Measurements from ENCODE around the gene RNF222.

RNF222 gene

DNA sequence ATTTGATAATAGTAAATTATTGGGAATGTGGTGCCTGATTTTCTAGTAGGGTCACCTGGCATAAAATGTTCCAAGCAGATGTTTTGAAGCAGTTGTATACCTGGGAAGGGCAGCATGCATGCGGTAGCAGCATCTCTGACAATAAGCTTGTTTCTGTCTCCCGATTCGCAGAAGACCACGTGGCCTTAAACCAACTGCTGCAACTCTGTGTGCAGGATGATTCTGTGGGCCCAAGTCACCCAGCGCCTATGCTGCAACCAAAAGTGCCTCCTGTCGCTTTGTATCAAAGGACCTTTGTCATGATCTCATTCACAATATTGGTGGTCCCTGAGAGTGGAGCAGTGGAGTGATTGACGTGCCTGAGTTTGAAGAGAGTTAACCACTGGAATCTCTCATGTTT, 46.1 kb upstream of the RNF222 start:
- peaks cover 28% of the 10 kb centered on the region for H3K79me2 ChIP-seq (ENCODE audit: insufficient read depth, low read length)
- H3K36me3 ChIP-seq (ENCODE audit: insufficient read depth, low read length), result peaks cover 54% of the 10 kb centered on the region
- H3F3A ChIP-seq (ENCODE audit: insufficient read depth, low read length), result no peaks in the 10 kb centered on the region
- no peak overlapping the region for H3K4me2 ChIP-seq (ENCODE audit: low read length)
- H3K9me2 ChIP-seq (ENCODE audit: low read depth, low read length), result no peaks in the 10 kb centered on the region
- no peaks in the 10 kb centered on the region for H3K9me3 ChIP-seq (ENCODE audit: low read length)
- H3K9ac ChIP-seq (ENCODE audit: low read length), result no peak overlapping the region
- H4K20me1 ChIP-seq (ENCODE audit: insufficient read depth, low read length), result no peaks in the 10 kb centered on the region
- no peak overlapping the region for H3K27ac ChIP-seq (ENCODE audit: low read depth, low read length, poor library complexity, severe bottlenecking)
- TF ChIP-seq, protein P1, sequence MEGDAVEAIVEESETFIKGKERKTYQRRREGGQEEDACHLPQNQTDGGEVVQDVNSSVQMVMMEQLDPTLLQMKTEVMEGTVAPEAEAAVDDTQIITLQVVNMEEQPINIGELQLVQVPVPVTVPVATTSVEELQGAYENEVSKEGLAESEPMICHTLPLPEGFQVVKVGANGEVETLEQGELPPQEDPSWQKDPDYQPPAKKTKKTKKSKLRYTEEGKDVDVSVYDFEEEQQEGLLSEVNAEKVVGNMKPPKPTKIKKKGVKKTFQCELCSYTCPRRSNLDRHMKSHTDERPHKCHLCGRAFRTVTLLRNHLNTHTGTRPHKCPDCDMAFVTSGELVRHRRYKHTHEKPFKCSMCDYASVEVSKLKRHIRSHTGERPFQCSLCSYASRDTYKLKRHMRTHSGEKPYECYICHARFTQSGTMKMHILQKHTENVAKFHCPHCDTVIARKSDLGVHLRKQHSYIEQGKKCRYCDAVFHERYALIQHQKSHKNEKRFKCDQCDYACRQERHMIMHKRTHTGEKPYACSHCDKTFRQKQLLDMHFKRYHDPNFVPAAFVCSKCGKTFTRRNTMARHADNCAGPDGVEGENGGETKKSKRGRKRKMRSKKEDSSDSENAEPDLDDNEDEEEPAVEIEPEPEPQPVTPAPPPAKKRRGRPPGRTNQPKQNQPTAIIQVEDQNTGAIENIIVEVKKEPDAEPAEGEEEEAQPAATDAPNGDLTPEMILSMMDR (IDR thresholded peaks at IDR 0.05; ENCODE audit: low read length), result no peak
- TF ChIP-seq EZH2 (IDR thresholded peaks at IDR 0.05; ENCODE audit: borderline replicate concordance, low read length), result no peak
- H3K27me3 ChIP-seq (ENCODE audit: insufficient read depth, low read length), result no peaks in the 10 kb centered on the region
- H3K4me1 ChIP-seq (ENCODE audit: insufficient read depth, low read length, severe bottlenecking), result no peaks in the 10 kb centered on the region
- no peak overlapping the region for H2AFZ ChIP-seq (ENCODE audit: low read length)
- H3K4me3 ChIP-seq (ENCODE audit: low read depth, low read length, poor library complexity, severe bottlenecking), result no peak overlapping the region

DNA sequence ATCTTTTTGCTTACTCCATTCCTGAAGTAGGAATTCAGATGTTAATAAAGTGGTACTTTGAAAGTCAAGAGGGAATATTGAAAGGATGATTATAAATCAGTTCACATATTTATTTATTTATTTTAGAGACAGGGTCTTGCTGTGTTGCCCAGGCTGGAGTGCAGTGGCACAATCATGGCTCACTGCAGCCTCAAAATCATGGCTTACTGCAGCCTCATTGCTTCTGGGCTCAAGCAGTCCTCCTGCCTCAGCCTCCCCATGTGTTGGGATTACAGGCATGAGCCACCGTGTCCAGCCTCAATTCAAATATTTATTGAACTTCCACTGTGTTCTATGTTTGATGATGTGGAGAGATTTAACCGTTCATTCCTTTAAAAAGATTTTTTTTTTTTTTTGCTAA, 44.7 kb upstream of the RNF222 start:
- H4K20me1 ChIP-seq (ENCODE audit: insufficient read depth, low read length), result 0 out of 2 replicates have a peak, but pooled peaks cover 2% of the 10 kb centered on the region
- no peak overlapping the region for H2AFZ ChIP-seq (ENCODE audit: low read length)
- no peaks in the 10 kb centered on the region for H3K27me3 ChIP-seq (ENCODE audit: insufficient read depth, low read length)
- H3K9ac ChIP-seq (ENCODE audit: low read length), result no peak overlapping the region
- TF ChIP-seq, protein P1 (IDR thresholded peaks at IDR 0.05; ENCODE audit: low read length), result no peak
- TF ChIP-seq EZH2 (IDR thresholded peaks at IDR 0.05; ENCODE audit: borderline replicate concordance, low read length), result no peak
- H3K4me2 ChIP-seq (ENCODE audit: low read length), result no peak overlapping the region
- peaks cover 42% of the 10 kb centered on the region for H3K79me2 ChIP-seq (ENCODE audit: insufficient read depth, low read length)
- no peaks in the 10 kb centered on the region for H3K9me3 ChIP-seq (ENCODE audit: low read length)
- H3K9me2 ChIP-seq (ENCODE audit: low read depth, low read length), result no peaks in the 10 kb centered on the region
- H3K4me3 ChIP-seq (ENCODE audit: low read depth, low read length, poor library complexity, severe bottlenecking), result no peak overlapping the region
- peaks cover 13% of the 10 kb centered on the region for H3K4me1 ChIP-seq (ENCODE audit: insufficient read depth, low read length, severe bottlenecking)
- H3K36me3 ChIP-seq (ENCODE audit: insufficient read depth, low read length), result peaks cover 40% of the 10 kb centered on the region
- no peak overlapping the region for H3K27ac ChIP-seq (ENCODE audit: low read depth, low read length, poor library complexity, severe bottlenecking)
- H3F3A ChIP-seq (ENCODE audit: insufficient read depth, low read length), result no peaks in the 10 kb centered on the region

DNA sequence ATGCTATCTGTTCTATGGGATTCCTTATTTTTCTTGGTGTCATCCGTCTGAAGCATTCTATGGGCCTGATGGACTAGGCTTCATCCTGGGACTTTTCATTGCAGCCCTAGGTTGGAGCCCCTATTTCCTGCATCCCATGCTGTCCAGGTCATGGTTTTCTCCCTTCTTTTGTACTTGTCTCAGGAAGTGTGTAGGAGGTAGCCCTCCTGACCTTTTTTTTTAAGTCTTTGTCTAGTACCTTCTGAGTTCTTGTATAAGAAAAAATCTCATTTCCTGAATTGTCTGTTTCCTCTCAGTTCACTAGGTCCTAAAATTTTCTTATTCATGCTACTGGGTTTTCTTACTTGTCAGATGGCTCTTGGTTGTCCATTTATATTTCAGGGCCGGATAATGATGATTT, 44.1 kb upstream of the RNF222 start:
- TF ChIP-seq, protein P1 (IDR thresholded peaks at IDR 0.05; ENCODE audit: low read length), result no peak
- TF ChIP-seq EZH2 (IDR thresholded peaks at IDR 0.05; ENCODE audit: borderline replicate concordance, low read length), result no peak
- Histone ChIP-seq H3K27ac (ENCODE audit: low read depth, low read length, poor library complexity, severe bottlenecking) (no peak overlapping the region), H4K20me1 (ENCODE audit: insufficient read depth, low read length) (0 out of 2 replicates have a peak, but pooled peaks cover 2% of the 10 kb centered on the region), H3K4me1 (ENCODE audit: insufficient read depth, low read length, severe bottlenecking) (peaks cover 19% of the 10 kb centered on the region), H3K27me3 (ENCODE audit: insufficient read depth, low read length) (no peaks in the 10 kb centered on the region), H3K4me3 (ENCODE audit: low read depth, low read length, poor library complexity, severe bottlenecking) (no peak overlapping the region), H3K9ac (ENCODE audit: low read length) (no peak overlapping the region), H3K9me3 (ENCODE audit: low read length) (no peaks in the 10 kb centered on the region), H3K36me3 (ENCODE audit: insufficient read depth, low read length) (peaks cover 35% of the 10 kb centered on the region), H3F3A (ENCODE audit: insufficient read depth, low read length) (no peaks in the 10 kb centered on the region), H3K9me2 (ENCODE audit: low read depth, low read length) (no peaks in the 10 kb centered on the region), H3K4me2 (ENCODE audit: low read length) (no peak overlapping the region), H2AFZ (ENCODE audit: low read length) (no peak overlapping the region), H3K79me2 (ENCODE audit: insufficient read depth, low read length) (peaks cover 48% of the 10 kb centered on the region)

Measured in OCI-LY1 (cell line).